Activated CD8-positive, alpha-beta memory T cell treated with anti-CD3 and anti-CD28 coated beads, Interleukin-2, amount 50 U/mL, for 1 hour (primary cell): ENCODE data around the gene RAB11A.

Experiments
- DNase-seq: peaks from one replicate; pipeline ENCODE4 v3.0.0-alpha.2; 2020; ENCODE audit errors: extremely low read depth

The RAB11A gene

DNA sequence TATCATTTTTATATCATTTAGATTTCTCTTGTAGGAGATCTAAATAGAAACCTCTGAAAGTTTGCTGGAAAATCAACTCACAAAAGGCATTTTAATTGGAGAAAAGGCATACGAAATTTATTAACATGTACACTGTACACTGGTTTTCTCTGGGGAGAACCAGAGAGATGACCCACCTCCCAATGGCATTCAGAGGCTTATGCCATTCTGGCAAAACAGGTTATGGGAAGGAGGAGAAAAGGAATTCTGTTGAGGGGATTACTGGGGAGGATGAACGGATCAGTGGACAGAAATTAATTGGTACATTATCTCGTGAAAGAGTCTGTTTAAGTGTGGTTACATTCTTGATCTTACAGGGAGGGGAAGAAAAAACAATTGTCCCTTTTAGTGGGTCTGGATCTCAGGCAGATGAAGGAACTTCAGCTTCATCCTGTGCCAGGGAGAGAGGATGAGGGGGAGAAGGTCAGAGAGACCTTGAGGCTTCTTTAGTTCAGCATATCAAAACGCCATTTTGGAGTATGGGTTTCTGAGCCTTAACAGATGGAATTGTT is 16.5 kb downstream of the RAB11A start:
- DNase-seq = no peak

DNA sequence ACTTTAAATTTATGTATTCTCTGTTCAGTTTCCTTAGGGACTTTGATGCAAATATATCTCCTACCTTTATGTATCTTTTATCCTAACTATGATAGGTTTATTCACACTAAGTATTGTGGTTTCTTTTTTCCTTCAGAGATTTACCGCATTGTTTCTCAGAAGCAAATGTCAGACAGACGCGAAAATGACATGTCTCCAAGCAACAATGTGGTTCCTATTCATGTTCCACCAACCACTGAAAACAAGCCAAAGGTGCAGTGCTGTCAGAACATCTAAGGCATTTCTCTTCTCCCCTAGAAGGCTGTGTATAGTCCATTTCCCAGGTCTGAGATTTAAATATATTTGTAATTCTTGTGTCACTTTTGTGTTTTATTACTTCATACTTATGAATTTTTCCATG is 18.3 kb downstream of the RAB11A start:
- DNase-seq = no peak

DNA sequence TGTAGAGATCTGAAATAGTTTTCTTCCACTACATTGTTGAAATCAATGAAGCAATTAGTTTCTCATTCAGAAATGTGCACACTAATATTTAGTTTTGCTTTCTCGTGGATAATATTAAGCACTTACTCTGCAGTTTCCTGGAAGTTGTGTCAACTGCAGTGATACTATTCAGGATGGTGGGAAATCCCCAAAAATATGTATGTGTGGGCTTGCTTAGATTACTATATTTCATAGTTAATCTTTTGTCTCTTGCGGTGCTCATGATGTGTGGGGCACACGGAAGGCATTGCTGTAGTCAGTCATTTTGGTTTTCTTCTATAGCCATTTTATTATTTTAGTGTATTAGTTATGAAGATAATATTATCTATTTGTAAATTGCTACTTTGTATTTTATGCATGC is 19.7 kb downstream of the RAB11A start:
- DNase-seq = no peak

DNA sequence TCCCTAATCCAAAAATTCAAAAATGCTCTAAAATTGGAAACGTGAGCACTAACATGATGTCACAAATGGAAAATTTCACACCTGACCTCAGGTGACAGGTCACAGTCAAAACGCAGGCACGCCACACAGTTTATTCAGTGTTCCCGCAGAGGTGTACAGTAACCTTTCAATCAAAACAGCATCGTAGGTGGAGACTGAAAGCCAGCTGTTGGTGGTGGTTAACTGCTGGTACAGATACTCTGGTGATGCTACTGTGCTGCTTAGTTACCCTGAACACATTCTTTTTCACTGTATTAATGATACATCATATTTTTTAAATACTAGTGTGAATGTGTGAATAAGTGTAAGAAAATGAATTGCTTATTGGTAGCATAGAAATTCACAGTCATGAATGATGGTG is 23.8 kb downstream of the RAB11A start:
- DNase-seq = no peak

DNA sequence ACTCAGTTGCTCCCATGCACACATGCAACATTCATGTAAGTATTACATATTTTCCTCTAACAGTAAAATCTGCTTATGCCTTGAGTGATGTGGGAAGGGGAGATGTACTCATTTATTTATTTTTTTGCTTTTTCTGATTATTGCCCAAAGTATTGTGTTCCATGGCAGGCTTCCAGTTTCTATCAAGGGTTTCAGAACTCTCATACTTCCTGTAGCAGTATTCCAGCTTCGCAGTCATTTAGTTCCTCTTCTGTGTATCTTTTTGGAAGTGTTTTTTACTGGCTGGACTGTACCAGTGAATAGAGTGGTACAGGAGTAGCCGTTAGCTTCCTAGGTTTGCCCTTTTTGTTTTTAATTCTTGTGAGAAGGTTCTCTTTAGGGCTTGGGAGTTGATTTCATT is 26.9 kb downstream of the RAB11A start:
- no peak for DNase-seq

DNA sequence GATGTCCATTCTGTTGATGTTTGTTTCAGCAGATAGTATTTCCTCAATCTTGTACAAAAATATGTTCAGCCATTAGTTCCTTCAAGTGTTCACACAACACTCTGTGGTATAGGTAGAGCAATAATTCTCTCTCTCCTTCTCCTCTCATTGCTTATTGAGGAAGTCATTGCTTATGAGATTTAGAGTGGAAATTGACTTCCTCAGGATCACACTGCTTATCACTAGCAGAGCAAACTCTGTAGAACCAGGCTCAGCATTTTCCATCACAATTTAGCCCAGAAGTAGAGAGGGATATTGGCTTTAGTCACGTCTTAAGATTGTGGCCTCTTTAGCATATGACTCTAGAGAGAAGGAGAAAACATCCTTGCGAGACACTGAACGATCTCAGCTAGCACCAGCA is 31.2 kb downstream of the RAB11A start:
- DNase-seq = no peak

DNA sequence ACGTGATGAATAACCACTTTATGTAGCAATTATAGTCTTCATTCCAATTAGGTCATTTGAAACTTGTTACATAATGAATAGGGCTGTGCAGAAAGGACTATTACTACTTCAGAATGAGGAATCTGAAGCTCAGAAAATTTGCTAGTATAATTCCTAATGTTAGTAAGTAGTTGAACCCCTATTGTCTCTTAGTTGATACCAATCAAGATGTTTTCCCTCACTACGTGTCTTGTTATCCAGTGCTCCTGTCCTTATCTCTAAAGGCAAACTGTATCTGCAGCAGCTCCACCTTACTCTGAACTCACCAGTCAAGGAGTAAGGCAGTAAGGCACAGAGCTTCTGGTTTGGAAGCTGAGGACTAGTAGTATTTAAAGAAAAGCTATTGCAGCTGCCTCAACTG is 32.0 kb downstream of the RAB11A start:
- no peak for DNase-seq

DNA sequence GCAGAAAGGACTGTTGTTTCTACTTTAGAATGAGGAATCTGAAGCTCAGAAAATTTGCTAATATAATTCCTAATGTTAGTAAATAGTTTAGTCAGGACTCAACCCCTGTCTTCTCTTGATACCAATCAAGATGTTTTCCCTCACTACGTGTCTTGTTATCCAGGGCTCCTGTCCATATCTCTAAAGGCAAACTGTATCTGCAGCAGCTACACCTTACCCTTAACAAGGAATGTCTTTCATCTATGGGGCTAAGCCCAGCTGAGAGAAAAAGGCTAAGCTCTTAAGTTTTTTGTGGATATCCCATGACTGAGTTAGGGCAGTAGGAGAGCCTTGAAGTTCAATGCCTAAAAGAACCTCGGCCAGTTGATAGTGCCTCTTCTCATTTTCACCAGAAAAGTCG is 32.5 kb downstream of the RAB11A start:
- no peak for DNase-seq

DNA sequence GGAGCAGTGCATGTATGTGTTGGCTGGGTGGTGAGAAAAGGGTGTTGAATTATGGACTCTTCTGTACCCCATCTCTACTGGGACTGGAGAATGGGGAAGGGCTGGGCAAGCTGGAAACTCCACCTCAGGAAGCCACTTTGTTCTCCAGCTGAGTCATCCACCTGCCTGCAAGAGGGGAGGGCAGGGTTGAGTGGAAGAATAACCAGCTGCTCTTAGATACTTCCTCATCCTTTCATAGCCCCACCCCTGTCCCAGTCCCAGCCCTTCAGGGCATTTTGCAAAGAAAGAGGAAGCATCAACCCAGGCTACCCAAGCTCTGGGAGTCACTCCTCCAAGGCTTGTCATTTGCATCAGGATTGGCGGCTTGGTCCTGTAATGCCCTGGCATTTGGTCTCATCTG is 33.1 kb downstream of the RAB11A start:
- no peak for DNase-seq

DNA sequence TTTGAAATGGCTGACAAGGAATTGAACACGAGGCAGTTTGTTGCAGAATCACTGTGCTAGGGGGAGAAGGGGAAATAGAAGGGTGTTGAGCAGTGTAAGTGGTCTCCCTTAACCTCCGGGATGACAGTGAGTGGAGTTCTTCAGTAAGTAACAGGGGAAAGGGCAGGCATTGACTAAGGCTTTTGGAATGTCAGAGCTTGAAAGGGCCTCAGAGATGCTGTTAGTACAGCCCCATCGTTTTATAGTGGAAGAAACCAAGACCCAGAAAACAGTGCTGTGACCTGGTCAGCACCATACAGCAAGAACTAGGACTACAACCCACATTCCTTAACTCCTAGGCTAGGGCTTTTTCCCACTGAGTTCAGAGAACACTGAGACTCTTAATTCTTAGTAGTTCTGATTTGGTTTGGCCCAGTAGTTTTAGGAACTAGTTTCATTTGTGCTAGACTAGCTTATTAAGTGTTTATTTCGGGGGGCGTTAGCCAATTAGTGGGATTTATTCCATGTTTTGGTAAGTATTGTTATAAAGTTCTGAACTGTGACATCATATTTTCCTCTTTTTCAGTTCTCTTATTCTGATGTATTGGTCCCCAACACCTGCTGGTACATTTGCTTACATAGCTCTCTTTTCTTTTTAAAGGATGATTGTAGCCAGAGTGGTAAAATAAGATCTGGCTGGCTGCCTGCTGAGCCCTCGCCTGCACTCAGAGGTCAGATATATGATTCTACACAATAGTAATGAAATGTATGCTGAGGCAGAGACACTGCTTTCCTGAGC is 34.2 kb downstream of the RAB11A start:
- DNase-seq = no peak

DNA sequence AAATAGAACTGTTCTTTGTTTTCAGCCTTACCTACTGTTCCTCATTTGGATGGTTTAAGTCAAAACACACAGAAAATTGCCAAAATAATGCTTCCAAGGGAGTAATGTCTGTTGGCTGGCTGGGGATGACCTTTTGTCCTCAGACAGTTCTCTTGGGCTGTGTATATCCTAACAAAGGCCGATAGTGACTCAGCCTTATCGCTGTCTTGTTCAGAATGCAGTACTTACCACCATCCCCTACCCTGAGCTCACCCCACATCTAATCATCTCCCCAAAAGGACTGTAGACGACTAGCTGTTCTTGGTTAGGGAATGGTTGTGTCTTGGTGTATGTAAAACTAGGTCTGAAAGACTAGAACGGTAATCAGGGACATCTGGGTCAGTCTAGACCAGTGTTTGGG is 35.0 kb downstream of the RAB11A start:
- no peak for DNase-seq

DNA sequence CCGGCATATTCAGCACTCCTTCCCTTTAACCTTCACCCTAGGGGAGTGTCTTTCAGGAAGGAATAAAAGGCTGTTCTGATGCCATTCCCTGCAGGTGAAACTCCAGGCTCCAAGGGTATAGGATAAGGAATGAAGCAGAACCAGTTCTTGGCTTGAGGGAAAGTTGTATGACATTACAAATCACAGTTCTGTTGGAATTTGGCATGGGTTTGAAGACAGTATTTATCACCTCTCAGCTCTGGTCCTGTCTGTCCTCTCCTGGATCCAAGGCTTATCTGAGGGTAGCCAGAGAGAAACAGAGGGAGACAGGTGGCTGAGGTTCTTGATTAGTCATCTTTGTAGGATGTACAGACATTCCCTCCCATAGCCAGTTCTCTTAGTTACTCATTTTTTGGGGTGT is 37.1 kb downstream of the RAB11A start:
- DNase-seq = no peak

DNA sequence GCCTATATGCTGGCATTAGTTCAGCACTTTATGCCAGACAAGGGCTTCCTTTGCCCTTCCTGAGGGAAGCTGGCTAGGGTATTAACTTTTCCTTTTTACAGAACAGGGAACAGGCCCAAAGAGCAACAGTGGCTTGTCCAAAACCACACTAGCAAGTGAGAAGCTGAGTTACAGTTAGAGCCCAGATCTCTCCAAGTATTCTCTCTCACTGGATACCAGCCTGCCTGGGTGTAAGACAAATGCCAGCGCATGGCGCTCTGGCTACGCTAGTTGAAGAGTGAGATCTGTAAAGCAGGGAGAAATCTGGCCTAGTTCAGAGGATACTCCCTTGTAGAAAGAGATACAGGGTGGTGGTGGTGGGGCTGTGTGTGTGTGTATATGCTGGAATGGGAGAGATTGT is 38.4 kb downstream of the RAB11A start:
- DNase-seq = no peak

DNA sequence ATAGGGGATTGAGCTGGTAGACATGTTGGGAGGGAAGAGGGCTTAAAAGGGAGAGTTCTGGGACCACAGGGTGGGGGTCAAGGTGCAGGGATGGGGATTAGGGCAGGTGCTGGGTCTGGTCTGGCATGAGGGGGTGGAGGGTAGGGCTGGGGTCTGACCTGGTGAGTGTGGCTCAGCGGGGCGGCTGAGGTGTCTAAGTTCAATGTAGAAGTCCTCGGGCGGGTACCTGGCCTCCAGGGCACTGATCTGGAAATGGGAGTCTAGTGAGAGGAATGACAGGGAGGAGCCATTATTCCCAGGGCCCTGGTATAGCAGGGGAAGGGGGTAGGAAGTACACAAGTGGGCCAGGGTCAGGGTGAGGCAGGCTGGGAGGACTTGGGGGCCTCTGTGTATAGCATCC is 39.6 kb downstream of the RAB11A start:
- DNase-seq = no peak

DNA sequence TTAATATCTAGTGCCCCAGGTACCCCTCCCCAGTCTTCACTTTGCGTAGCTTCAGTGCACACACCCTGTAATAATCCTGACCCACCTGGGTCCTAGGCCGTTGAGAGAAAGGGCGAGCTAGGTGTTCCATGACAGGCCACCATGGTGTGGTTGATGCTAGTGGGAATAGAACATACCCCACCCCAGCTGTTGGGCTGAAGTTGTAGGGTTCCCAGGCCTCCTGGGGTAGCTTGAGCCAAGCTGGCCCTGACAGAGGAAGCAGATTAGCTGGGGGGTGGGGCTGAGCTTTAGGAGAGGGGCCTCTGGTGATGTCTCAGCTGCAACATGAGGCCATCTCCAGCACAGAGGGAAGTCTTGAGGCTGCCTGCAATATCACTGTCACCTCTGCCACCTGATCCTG is 40.5 kb downstream of the RAB11A start:
- no peak for DNase-seq

DNA sequence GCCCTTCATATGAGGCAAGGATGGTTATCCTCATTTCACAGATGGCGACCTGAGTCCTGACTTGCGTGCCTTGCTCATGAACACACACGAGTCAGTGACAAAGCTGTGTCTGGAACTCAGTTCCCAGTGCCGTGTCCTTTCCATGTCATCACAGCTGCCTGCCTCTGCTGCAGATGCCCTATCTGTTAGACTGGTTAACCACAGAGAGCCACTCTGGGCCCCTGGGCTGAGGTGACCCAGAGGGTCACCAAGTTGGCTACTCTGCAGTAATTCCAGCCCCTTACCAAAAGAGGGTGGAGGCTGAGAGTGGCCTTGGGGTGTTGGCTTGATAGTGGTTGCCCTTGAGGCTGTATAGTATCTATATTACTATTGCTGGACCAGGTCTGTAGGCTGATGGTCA is 41.0 kb downstream of the RAB11A start:
- DNase-seq = no peak

DNA sequence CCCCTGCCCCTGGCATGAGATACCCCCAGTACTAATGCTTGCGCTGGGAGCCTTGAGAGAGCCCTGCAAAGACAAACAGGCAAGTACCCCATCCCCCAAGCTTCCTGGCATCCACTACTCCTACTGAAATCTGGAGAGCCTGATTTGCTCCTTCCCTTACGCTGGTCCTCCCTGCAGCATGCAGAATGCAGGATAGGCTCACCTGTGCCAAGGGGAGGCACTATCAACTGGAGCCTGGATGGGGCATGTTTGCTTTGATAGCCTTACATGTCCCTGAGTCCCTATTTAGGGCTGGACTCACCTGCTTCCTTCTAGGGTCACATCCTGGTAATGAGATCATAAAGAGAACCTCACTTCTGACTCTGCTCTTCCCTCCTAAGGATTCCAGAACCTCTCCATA is 42.9 kb downstream of the RAB11A start:
- no peak for DNase-seq

DNA sequence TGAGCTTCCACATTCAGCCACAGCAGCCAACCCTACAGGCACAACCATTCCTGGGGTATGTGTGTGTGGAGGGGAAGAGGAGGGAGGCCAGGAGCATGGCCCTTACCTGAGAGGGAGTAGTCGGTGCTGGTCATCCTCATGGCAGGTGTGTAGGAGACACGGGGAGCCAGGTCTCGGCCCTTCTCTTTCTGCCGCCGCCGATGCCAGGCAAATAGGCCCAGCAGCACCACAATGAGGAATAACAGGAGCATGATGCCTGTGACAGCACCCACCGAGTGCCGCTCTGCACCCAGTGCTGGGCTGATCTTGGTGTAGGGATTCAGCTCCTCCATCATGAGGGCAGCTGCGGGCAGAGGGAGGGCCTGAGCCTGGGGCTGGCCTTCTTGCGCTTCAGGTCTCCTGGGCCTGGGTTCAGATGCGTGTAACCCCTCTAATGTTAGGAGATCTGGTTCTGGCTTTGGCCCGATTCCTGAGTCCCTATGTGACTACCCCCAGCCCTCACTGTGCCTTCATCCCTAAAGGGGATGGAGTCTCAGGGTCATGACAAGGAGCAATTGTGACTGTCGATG is 44.4 kb downstream of the RAB11A start:
- DNase-seq = no peak

DNA sequence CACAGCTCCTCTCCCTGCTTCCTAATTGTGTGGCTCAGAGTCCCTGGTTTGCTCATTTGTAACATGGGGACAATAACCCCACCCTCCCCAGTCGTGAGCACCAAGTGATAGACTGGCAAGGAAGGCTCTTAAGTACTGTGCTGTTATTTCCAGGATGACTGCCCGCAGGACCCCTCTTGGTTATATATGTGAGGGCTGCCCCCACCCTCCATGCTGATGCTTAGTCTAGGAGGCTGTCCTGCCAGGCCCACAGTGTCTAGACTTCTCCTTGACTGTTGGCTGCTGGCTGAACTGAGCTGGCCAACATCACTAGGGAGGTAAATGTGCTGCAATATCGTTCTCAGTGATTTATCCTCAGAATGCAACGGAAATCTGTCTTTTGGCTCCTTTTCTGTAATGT is 45.1 kb downstream of the RAB11A start:
- DNase-seq = no peak

DNA sequence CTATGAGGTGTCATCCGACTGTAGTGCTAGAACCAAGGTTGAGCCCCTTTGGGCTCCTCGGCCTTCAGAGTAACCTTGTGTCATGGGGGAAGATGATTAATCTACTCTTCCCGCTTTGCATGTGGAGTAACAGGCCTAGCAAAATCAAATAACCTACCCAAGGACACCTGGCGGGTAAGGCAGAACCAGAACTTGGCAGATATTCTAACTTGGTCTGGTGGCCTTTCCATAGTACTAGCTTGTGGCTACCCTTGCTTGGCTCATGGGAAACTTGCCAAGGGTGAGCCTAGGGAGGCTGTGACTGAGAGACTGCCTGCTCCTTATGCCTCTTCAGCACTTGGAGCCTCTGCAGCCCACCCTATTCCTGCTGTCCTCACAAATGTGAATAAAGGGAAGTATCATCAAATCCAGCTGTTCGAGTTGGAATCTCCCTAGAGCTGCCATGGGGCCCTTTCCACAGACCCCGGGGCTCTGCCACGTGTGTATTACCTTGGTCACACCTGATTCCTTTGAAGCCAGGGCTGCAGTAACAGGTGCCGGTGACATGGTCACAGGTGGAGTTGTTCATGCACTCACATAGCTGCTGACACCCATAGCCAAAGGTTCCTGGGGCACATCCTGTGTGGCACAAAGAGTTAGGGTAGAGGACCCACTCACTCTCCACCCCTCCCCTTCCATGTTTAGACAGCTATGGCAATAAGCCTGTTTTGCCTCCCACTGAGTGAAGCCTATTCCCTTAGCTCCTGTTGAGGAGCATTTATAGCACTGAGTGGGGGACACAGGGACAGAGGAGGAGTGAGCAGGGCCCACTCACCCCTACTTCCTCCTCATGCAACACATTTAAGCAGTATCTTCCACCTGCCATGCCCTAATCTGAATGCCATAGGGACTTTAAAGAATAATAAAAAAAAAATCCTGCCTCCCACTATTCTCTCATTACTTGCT is 46.0 kb downstream of the RAB11A start:
- DNase-seq = no peak

DNA sequence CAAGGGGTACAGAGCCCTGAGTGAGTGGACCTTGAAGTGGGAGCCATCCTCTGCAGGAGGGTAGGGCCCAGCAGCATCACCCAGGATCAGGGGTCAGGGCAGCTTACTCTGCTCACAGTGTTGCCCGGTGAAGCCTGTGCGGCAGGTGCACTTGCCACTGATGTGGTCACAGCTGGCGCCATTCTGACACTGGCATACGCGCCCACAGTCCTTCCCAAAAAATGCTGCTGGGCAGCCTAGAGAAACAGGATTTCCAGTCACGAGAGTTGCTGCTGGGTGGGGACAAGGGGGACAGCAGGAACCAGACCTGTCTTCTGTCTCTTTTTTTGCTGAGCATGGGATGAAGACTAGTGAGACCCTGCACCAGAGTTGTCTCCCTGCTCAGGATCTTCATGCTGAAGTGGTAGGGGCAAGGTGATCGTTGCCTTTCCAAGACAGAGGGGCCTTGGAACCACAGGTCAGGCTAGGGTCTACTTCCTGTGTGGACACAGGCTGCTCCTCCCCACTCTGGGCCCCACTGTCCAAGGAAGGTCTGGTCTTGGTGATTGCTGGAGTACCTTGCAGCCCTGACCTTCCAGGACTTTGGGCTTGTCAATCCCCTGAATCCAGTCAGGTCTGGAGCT is 46.9 kb downstream of the RAB11A start:
- no peak for DNase-seq
